Hematopoietic multipotent progenitor cell (in vitro differentiated cells): Measurements from ENCODE around the gene ABI3BP. TPM values are rescaled to one million over a fixed set of nuclear protein-coding genes. Genes with fewer than 3 reads are reported as not detected.
"Not testable (repeated sequence)": the region's sequence is repeated elsewhere in the genome, so short reads cannot be mapped to it uniquely, and the experiment has no call there.

Experiments
- DNase-seq, 3 donors: peaks; one replicate each; pipeline ENCODE4 v3.0.0-alpha.2; 2011 to 2015; ENCODE audit warnings: low read depth in 2 of 3, low spot score in 2 of 3
- total RNA-seq: library from RNA; depleted of rRNA; stranded (reverse); fragments of >200 nt; gene quantifications from one replicate; pipeline ENCODE4 v1.2.3, GENCODE V29; 2012

ABI3BP gene
- total RNA-seq = 1.1 TPM

DNA sequence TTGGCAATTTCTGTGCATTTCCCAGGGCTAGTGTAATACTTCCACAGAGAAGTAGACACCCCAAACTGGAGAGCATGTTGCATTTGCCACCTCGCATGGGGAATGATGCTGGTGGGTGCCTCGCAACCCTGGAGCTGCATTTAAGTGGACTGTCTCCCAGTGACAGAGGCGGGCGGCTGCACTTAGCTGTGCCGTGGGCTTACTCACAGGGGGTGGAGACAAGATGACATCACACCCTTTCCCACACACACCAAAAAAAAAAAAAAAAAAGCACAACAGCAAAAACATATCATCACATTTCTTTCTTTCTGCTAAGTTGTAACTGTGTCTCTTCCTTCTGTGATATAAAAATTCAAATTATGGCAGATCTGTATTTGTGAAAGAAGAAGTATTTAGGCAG lies at the start of gene ABI3BP:
TSS of gene ABI3BP (minus strand) at position 113 of the 400 bp plus-strand sequence. CDS start at position 76, 37 bp downstream.
- DNase-seq = peak in 2 of 3 donors; percentile 48 to 70

GRCh38 chr3:101039285-101039684 lies 46.1 kb upstream of the ABI3BP start:
- no peak for DNase-seq

- no peak for DNase-seq
Measured at GRCh38 chr3:101038880-101039279, 45.7 kb upstream of the ABI3BP start.

GRCh38 chr3:101038393-101038792 lies 45.2 kb upstream of the ABI3BP start:
- DNase-seq = no peak

GRCh38 chr3:101037613-101038012 lies 44.4 kb upstream of the ABI3BP start:
- DNase-seq = no peak

DNA sequence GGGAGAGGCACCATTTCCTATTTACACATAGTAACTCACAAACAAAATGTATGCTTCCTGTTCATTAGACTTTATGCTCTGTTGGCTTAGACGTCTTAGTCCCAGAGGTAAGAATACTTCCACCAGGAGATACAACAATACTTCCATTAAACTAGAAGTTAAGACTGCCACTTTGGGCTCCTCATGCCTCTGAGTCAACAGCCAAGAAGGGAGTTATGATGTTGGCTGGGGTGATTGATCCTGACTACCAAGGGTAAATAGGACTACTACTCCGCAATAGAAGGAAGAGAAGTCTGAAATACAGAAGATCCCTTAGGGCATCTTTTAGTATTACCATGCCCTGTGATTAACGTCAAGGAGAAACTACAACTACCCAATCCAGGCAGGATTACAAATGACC lies 43.5 kb upstream of the ABI3BP start:
- no peak for DNase-seq

GRCh38 chr3:101036213-101036618 lies 43.0 kb upstream of the ABI3BP start:
- DNase-seq = no peak

DNA sequence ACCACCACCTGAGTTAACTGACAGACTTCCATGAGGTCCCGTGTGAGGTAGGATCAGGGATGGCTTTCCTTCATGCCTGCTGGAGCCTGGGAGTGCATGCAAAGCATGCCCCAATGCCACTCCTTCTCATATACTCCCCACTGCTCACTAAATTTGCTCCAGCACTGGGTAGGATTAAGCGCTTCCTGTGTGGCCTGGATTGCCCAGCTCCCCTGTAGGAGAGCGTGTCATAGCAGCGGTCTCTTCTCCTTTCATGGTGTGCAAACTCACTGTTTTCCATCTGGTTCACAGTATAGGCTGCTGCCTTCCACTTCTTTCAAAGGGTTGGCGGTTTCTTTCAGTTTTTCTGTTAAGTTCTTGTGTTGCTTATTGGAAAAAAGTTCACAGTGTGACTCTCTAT lies 34.1 kb upstream of the ABI3BP start:
- DNase-seq = no peak

DNA sequence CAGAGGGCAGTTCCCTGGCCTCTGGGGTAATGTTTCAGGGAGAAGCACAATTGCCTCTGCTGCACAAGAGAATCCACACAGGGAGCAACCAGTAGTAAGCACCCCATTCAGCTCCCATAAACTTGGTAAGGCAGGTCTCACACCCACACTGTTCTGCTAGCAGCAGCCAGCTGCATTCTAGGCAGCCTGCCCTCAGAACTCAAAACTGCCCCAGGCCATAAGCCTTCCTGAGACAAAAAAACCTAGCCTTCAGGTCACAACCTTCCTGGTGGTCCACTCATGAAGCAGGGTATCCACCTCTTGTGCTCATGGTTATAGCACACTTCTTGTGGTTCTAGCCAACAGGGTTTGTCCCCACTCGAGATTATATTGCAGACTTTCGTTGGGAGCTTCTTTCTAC lies 33.7 kb upstream of the ABI3BP start:
- no peak for DNase-seq

DNA sequence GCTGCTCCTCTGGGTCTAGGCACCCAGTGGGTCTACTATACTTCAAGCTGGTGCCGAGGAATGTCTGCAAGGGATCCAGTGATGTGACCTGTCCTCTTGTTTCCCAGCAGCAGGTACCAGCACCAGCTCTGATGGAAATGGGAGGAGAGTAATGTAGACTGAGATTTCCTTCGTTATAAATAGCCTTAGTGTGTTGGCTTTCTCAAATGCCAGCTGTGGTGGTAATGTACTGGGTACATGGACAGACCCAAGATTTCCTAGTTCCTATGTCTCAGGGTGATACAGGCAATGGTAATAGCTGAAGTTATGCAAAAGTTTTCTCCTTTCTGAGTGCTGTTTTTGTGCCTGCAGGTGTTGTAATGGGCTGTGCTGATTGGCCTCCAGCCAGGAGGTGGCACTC lies 33.0 kb upstream of the ABI3BP start:
- DNase-seq = no peak

DNA sequence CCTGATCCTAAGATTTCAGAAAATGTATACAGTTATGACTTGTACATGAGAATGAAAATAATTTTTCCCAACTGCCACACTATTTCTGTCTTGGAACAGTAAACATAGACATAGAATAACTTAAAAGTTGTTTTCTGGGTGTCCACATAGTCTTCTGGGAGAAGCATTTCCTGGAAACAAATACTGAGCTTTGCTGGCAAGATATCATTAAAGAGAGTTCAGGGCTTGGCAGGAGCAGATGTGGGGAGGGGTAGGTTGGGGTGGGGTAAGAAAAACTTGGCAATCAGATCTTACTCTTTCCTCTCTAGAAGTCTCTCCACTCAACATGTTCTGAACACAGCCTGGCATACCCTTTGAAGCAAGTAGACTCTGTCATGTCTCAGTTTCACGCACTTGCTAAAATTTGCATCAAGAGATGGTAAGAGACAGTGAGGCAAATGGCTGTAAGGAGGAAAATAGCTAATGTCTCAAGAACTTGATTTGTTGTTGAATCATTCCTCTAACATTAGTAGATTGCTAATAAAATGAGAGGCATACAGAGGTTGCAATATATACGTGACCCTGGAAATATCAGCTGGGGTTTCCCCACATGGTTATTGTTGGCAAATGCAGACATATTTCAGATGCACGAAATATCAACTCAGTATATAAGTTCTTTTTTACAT lies 27.3 kb upstream of the ABI3BP start:
- no peak for DNase-seq

DNA sequence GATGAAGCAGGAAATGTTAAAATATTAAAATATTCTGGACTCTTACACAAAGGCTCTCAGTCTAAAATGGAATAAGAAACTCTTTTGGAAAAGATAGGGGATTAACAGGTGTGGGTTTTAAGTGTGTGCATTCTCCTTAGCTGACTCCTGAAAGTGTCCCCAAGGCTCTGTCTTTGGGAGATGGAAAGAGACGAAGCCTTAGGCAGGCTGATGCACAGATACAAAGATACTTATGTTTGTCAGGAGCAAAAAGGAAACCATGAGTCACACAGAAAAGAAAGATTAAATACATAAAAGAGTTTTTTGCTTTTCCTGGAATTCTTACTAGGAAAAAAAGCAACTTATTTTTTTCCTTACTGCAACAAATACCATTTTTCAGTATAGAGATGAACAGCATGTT lies 23.8 kb upstream of the ABI3BP start:
- no peak for DNase-seq

DNA sequence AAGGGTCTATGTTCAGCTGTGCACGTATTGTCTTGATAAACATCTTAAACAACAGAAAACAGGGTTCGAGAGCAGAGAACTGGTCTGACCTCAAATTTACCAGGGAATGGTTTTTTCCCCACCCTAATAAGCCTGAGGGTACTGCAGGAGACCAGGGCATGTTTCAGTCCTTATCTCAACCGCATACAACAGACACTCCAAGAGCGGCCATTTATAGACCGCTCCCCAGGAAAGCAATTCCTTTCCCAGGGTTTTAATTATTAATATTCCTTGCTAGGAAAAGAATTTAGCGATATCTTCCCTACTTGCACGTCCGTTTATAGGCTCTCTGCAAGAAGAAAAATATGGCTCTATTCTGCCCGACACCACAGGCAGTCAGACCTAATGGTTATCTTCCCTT lies 19.1 kb upstream of the ABI3BP start:
- DNase-seq = not testable (repeated sequence)

GRCh38 chr3:101011136-101011535 lies 17.9 kb upstream of the ABI3BP start:
- no peak for DNase-seq

DNA sequence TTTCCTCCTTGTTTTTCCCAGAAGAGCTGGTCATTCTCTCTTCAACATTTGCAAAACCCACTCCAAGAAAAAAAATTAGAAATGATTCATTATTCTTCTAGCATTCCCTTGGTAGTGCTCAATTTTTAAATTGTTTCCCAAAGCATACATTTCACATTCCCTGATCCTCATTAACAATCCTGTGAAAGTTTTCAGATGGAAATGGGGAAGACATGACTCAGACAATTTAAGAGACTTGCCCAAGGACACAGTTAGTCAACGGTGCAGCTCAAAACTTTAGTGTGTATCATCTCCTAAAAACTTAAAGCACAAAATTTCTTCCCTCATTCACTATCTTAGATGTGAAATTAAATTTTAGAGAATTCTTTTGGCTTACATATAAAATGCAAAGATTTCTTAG lies 17.1 kb upstream of the ABI3BP start:
- no peak for DNase-seq

GRCh38 chr3:101009386-101009785 lies 16.2 kb upstream of the ABI3BP start:
- no peak for DNase-seq

GRCh38 chr3:100999160-100999559 lies 5.9 kb upstream of the ABI3BP start:
- no peak for DNase-seq

- DNase-seq = no peak
Measured at GRCh38 chr3:100994809-100995208, 1.6 kb upstream of the ABI3BP start.

DNA sequence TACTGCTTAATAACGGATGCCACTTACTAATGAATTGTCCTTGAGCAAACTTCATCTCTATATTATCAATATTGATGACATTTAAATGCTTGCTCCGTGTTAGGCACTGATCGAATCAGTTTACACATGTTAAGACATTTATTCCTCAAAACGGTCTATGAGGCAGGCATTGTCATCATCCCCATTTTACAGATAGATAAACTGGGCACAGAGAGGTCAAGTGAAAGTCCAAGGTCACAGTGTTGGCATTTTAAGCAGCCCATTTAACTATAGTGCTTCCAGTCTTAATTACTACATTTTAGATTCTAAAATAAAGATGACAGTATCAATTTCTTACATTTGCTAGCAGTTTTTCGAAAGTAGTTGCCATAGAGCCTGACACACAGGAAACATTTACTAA lies 966 bp upstream of the ABI3BP start:
- DNase-seq = no peak

DNA sequence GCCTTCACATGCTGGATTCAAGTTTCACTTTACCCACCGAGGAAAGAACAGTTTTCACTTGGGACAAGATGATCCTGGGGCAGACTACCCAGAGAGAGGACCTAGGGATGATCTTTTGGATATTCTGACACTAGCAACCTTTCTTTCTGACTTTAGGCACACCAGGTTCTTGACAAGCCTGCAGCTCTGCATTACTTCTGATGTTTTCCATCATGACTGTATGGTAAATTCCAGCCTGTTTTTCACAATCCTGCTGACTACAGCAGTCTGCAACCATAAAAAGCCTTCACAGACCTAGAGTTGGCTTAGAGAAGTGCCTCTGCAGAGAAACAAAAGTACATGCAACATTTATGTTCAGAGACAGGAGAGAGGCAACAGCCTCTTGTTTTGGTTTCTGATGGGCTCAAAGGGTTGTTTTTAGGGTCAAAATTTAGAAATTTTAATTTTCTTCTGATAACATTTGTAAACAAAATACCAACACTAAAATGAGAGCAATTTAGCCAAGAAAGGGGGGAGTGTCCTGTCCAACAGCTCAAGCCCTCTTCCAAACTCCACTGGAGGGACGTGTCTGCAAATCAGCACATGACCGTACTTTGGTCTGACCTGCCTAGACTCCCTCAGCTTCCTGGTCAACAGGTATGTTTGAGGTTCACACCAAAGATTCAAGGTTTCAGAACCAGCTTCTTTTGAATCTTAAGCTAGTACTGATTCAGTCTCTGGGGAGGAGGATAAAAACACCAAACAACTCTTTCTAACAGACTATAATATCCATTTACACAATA lies 799 bp downstream of the ABI3BP start:
- DNase-seq = peak in 1 of 3 donors; percentile 16

DNA sequence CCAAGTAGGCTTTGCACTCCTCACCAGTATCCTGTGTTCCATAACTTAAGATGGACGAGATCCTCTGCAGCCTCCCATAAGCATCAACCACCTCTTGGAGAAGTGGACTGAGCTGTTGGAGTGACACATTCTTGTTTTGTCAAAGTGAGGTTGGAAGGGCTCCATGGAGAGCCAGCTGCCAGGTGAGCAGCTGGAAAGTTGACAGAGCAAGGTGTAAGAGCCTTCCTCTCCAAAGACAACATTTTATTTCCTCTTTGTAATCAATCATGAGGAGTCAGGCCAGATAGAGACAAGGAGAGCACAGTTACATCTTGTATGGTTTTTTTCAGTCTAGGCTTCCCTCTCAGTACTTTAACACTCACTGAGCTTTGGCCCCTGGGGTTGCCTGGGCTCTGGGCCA lies 5.1 kb downstream of the ABI3BP start:
- no peak for DNase-seq

- DNase-seq = no peak
Measured at GRCh38 chr3:100984308-100984707, 8.9 kb downstream of the ABI3BP start.
